Keratinocyte (primary cell): ENCODE measurements around the gene CATSPERZ. TPM values are rescaled to one million over a fixed set of nuclear protein-coding genes. Genes with fewer than 3 reads are reported as not detected.

Source experiments
- DNase-seq: peaks from one replicate; pipeline ENCODE4 v3.0.0-alpha.2; 2011; ENCODE audit warnings: low read depth, missing footprints, low spot score
- FAIRE-seq: peaks from 2 replicates; lab custom pipeline; 2011; peaks lifted over from hg19 to GRCh38; lab: Jason Lieb, UNC
- H2AFZ ChIP-seq: 2 replicates; pipeline ENCODE4 v1.6.0; 2012; ENCODE audit warnings: low read length, control low read depth, inconsistent platforms; ENCODE audit not compliant: control insufficient read depth
- H3K27ac ChIP-seq: 2 replicates; pipeline ENCODE4 v1.5.1; 2011; ENCODE audit warnings: low read length; ENCODE audit not compliant: control insufficient read depth, insufficient read depth
- H3K27me3 ChIP-seq: 3 replicates; pipeline ENCODE4 v1.6.0; 2011; ENCODE audit warnings: low read length; ENCODE audit not compliant: control insufficient read depth, insufficient read depth; ENCODE audit errors: extremely low read depth
- H3K36me3 ChIP-seq, 2 experiments: 2 replicates in 1 of 2; 3 replicates in 1 of 2; pipeline ENCODE4 v1.5.1; 2011; ENCODE audit warnings: low read length in 2 of 2, mild to moderate bottlenecking in 1 of 2; ENCODE audit not compliant: control insufficient read depth in 2 of 2, insufficient read depth in 2 of 2; ENCODE audit errors: extremely low read depth in 1 of 2
- H3K4me1 ChIP-seq: 3 replicates; pipeline ENCODE4 v1.5.1; 2011; ENCODE audit warnings: low read length; ENCODE audit not compliant: control insufficient read depth, insufficient read depth; ENCODE audit errors: extremely low read depth
- H3K4me2 ChIP-seq: 3 replicates; pipeline ENCODE4 v1.6.0; 2011; ENCODE audit warnings: low read depth, low read length; ENCODE audit not compliant: control insufficient read depth, insufficient read depth; ENCODE audit errors: extremely low read depth
- H3K4me3 ChIP-seq, 3 experiments: fragments of 200-600 bp in 1 of 3; sonication (generic) in 1 of 3; 2 replicates in 2 of 3; 3 replicates in 1 of 3; pipeline ENCODE4 v1.5.1; 2011 to 2016; ENCODE audit warnings: low read length in 3 of 3, mild to moderate bottlenecking in 3 of 3, control low read depth in 2 of 3, inconsistent platforms in 1 of 3, low read depth in 1 of 3, mixed read lengths in 1 of 3, mixed run types in 1 of 3, moderate library complexity in 1 of 3; ENCODE audit not compliant: control insufficient read depth in 2 of 3, insufficient read depth in 2 of 3; ENCODE audit errors: extremely low read depth in 1 of 3
- H3K79me2 ChIP-seq: 2 replicates; pipeline ENCODE4 v1.6.0; 2012; ENCODE audit warnings: low read length; ENCODE audit not compliant: control insufficient read depth, insufficient read depth
- H3K9ac ChIP-seq: 3 replicates; pipeline ENCODE4 v1.6.0; 2011; ENCODE audit warnings: low read length; ENCODE audit not compliant: control insufficient read depth, insufficient read depth; ENCODE audit errors: extremely low read depth
- H3K9me1 ChIP-seq: 3 replicates; pipeline ENCODE4 v1.6.0; 2011; ENCODE audit warnings: low read length; ENCODE audit not compliant: control insufficient read depth, insufficient read depth; ENCODE audit errors: extremely low read depth
- H3K9me3 ChIP-seq: 2 replicates; pipeline ENCODE4 v1.5.1; 2012; ENCODE audit warnings: low read depth, low read length; ENCODE audit not compliant: control insufficient read depth
- H4K20me1 ChIP-seq: 3 replicates; pipeline ENCODE4 v1.6.0; 2011; ENCODE audit warnings: low read length; ENCODE audit not compliant: control insufficient read depth, insufficient read depth; ENCODE audit errors: extremely low read depth
- CTCF ChIP-seq, 3 experiments: IDR thresholded peaks in 1 of 3; conservative IDR thresholded peaks in 1 of 3; optimal IDR thresholded peaks in 1 of 3; 2 replicates in 2 of 3; 3 replicates in 1 of 3; pipeline versions ENCODE3 to v1.5.1; 2011; ENCODE audit warnings: low read length in 3 of 3, mild to moderate bottlenecking in 3 of 3, moderate library complexity in 2 of 3, control low read depth in 1 of 3, inconsistent platforms in 1 of 3; ENCODE audit not compliant: insufficient read depth in 2 of 3; ENCODE audit errors: extremely low read depth in 1 of 3
- EZH2 ChIP-seq: IDR thresholded peaks from one replicate; pipeline ENCODE4 v1.6.1; 2012; ENCODE audit warnings: inconsistent platforms, mild to moderate bottlenecking, low read length, moderate library complexity
- dilution Hi-C: fragments of 300-500 bp; cut with MboI; formaldehyde crosslinking; loops from one replicate; pipeline ENCODE4 v1.7.0; 2020; ENCODE audit warnings: low sequenced_read_pairs; ENCODE audit not compliant: extremely low pct_ligation_motif_present
- polyA plus RNA-seq, 5 experiments: library from polyadenylated mRNA; depleted of rRNA in 3 of 5; stranded (reverse) in 3 of 5; stranded (forward) in 1 of 5; unstranded in 1 of 5; fragments of >200 nt; gene quantifications; 1 replicate in 1 of 5; 2 replicates in 3 of 5; 3 replicates in 1 of 5; pipeline versions ENCODE4 v1.2.1 to v1.2.3, GENCODE V29; 2011 to 2012; ENCODE audit warnings: missing spikeins in 2 of 5, low read depth in 1 of 5, low replicate concordance in 1 of 5

CATSPERZ gene
- polyA plus RNA-seq, 1 donor (not counting 4 experiments of a cell fraction or from before 2014, with no cell fraction given), result 0.29 TPM

- H3K27ac ChIP-seq, result peak overlapping the region; percentile 85
- FAIRE-seq (peak; percentile 62), DNase-seq (no peak)
- no peaks in the 10 kb centered on the region for H3K36me3 ChIP-seq
- H3K4me2 ChIP-seq, result peak overlapping the region; percentile 92
- peak overlapping the region; percentile 80 for H3K9ac ChIP-seq
- H2AFZ ChIP-seq, result peak overlapping the region; percentile 42
- TF ChIP-seq CTCF (optimal IDR thresholded peaks at IDR 0.05 in 1 of 3, IDR thresholded peaks at IDR 0.05 in 1 of 3, conservative IDR thresholded peaks at IDR 0.05 in 1 of 3; ENCODE audit: extremely low read depth in 1 of 3, insufficient read depth in 2 of 3, low read length in 3 of 3), result peak; percentile 89 to 96 (median 94)
- TF ChIP-seq EZH2, result no peak
- H3K27me3 ChIP-seq, result peaks cover 15% of the 10 kb centered on the region
- dilution Hi-C loops, result no loop called here
- H3K4me3 ChIP-seq, result peak overlapping the region; percentile 58 to 78 (median 78)
- no peaks in the 10 kb centered on the region for H3K9me1 ChIP-seq
- H3K79me2 ChIP-seq, result peaks cover 19% of the 10 kb centered on the region
- H3K4me1 ChIP-seq, result peaks cover 30% of the 10 kb centered on the region
- no peaks in the 10 kb centered on the region for H4K20me1 ChIP-seq
- no peaks in the 10 kb centered on the region for H3K9me3 ChIP-seq
These were observed 4.3 kb downstream of the CATSPERZ start for GRCh38 chr11:64304316-64305072.

GRCh38 chr11:64305075-64305690 is 5.0 kb downstream of the CATSPERZ start, which contains the start of gene ESRRA:
Gene ESRRA (plus strand): TSS chr11:64305524. CDS start chr11:64307180, 1,656 bp downstream.
- Histone ChIP-seq H4K20me1 (no peaks in the 10 kb centered on the region), H3K9me3 (no peaks in the 10 kb centered on the region), H3K9ac (peak within 1 kb of the TSS; percentile 80), H3K9me1 (no peaks in the 10 kb centered on the region), H3K27me3 (peaks cover 8% of the 10 kb centered on the region), H3K36me3 (no peaks in the 10 kb centered on the region), H3K27ac (peak within 1 kb of the TSS; percentile 85), H3K4me2 (peak within 1 kb of the TSS; percentile 97), H3K4me1 (peaks cover 24% of the 10 kb centered on the region), H3K4me3 (peak within 1 kb of the TSS; percentile 78 to 86 (median 83)), H2AFZ (peak within 1 kb of the TSS; percentile 42), H3K79me2 (peaks cover 19% of the 10 kb centered on the region)
- dilution Hi-C loops, result no loop called here
- TF ChIP-seq CTCF (optimal IDR thresholded peaks at IDR 0.05 in 1 of 3, IDR thresholded peaks at IDR 0.05 in 1 of 3, conservative IDR thresholded peaks at IDR 0.05 in 1 of 3; ENCODE audit: extremely low read depth in 1 of 3, insufficient read depth in 2 of 3, low read length in 3 of 3) (no peak), EZH2 (no peak)
- FAIRE-seq, result no peak
- peak; percentile 90 for DNase-seq
